PC-3 (cell line): ENCODE measurements around the gene MTNR1A. TPM values are rescaled to one million over a fixed set of nuclear protein-coding genes. Genes with fewer than 3 reads are reported as not detected.
A peak's percentile ranks its signal among the peaks of the same experiment; 100 is the strongest.

Experiments
- ATAC-seq: fragments of 200-7000 bp; cut with Tn5 transposase; 2 replicates; pipeline ENCODE4 v1.9.1; 2020; ENCODE audit warnings: mild to moderate bottlenecking, moderate library complexity
- BruUV-seq: library from RNA; stranded (reverse); fragments of 400-500 nt; replicated peaks from 2 replicates; lab custom pipeline; 2021; lab: Mats Ljungman, UMichigan
- CTCF ChIA-PET: fragments of 300-600 bp; sonication (Branson Sonifier 250); formaldehyde crosslinking; loops from one replicate; lab custom pipeline; 2022; ENCODE audit warnings: antibody characterized with exemption; lab: Charles Lee
- POLR2A ChIA-PET: fragments of 300-600 bp; sonication (Branson Sonifier 250); formaldehyde crosslinking; loops from one replicate; lab custom pipeline; 2022; ENCODE audit warnings: antibody characterized with exemption; ENCODE audit not compliant: unreplicated experiment; lab: Charles Lee
- DNase-seq: peaks from one replicate; pipeline ENCODE4 v3.0.0-alpha.2; 2015
- H2AFZ ChIP-seq: fragments of 300-600 bp; sonication (generic); 2 replicates; pipeline ENCODE4 v1.6.0; 2016; ENCODE audit warnings: antibody characterized with exemption, low read length
- H3F3A ChIP-seq: fragments of 300-600 bp; sonication (generic); one replicate; pipeline ENCODE4 v1.6.0; 2017; ENCODE audit warnings: antibody characterized with exemption, low read length, control low read depth, mild to moderate bottlenecking; ENCODE audit not compliant: unreplicated experiment
- H3K27ac ChIP-seq: fragments of 300-600 bp; sonication (generic); 2 replicates; pipeline ENCODE4 v1.5.1; 2016; ENCODE audit warnings: mild to moderate bottlenecking, low read length
- H3K27me3 ChIP-seq: fragments of 300-600 bp; sonication (generic); 2 replicates; pipeline ENCODE4 v1.6.1; 2016; ENCODE audit warnings: low read length, mixed read lengths
- H3K36me3 ChIP-seq: fragments of 300-600 bp; sonication (generic); 2 replicates; pipeline ENCODE4 v1.6.1; 2016; ENCODE audit warnings: low read depth, mixed run types, low read length, mixed read lengths
- H3K4me1 ChIP-seq: fragments of 300-600 bp; sonication (generic); 2 replicates; pipeline ENCODE4 v1.5.1; 2016; ENCODE audit warnings: low read length; ENCODE audit not compliant: insufficient read depth
- H3K4me2 ChIP-seq: fragments of 300-600 bp; sonication (generic); 2 replicates; pipeline ENCODE4 v1.6.0; 2016; ENCODE audit warnings: low read length
- H3K4me3 ChIP-seq: fragments of 300-600 bp; sonication (generic); 2 replicates; pipeline ENCODE4 v1.5.1; 2016; ENCODE audit warnings: mild to moderate bottlenecking, low read length, mixed read lengths
- H3K79me2 ChIP-seq: fragments of 300-600 bp; sonication (generic); 2 replicates; pipeline ENCODE4 v1.6.1; 2017; ENCODE audit warnings: low read length, mixed read lengths
- H3K9ac ChIP-seq: fragments of 300-600 bp; sonication (generic); 2 replicates; pipeline ENCODE4 v1.6.0; 2016; ENCODE audit warnings: mild to moderate bottlenecking, low read length
- H3K9me2 ChIP-seq: fragments of 300-600 bp; sonication (generic); replicated peaks from 2 replicates; pipeline ENCODE4 v1.6.1; 2016; ENCODE audit warnings: mixed run types, low read length, mixed read lengths
- H3K9me3 ChIP-seq: fragments of 300-600 bp; sonication (generic); 2 replicates; pipeline ENCODE4 v1.6.1; 2016; ENCODE audit warnings: low read length, mixed read lengths
- H4K20me1 ChIP-seq: fragments of 300-600 bp; sonication (generic); 2 replicates; pipeline ENCODE4 v1.6.1; 2016; ENCODE audit warnings: low read length, mixed read lengths
- CTCF ChIP-seq: fragments of 300-600 bp; sonication (generic); conservative IDR thresholded peaks from 2 replicates; pipeline ENCODE4 v1.5.1; 2017; ENCODE audit warnings: antibody characterized with exemption, low read depth, mild to moderate bottlenecking, low read length
- EZH2 ChIP-seq: fragments of 300-600 bp; sonication (generic); IDR thresholded peaks from one replicate; pipeline ENCODE4 v1.6.1; 2017; ENCODE audit warnings: antibody characterized with exemption, mild to moderate bottlenecking, low read length; ENCODE audit not compliant: unreplicated experiment
- EZH2phosphoT487 ChIP-seq: fragments of 300-600 bp; sonication (generic); IDR thresholded peaks from 2 replicates; pipeline ENCODE4 v1.6.1; 2018; ENCODE audit warnings: mild to moderate bottlenecking, antibody characterized with exemption, low read length, borderline replicate concordance
- intact Hi-C: fragments of 100-400 bp; cut with micrococcal nuclease; formaldehyde crosslinking; loops from 2 replicates; pipeline ENCODE4 v1.9.0; 2023
- total RNA-seq: library from RNA; depleted of rRNA; stranded (reverse); fragments of >200 nt; gene quantifications from 2 replicates; pipeline ENCODE4 v1.2.3, GENCODE V29; 2014

Gene MTNR1A
- total RNA-seq, 1 experiment from 2014 or later, result not detected

GRCh38 chr4:186557486-186557885 is 2.1 kb upstream of the MTNR1A start:
- no peaks in the 10 kb centered on the region for H3K79me2 ChIP-seq
- BruUV-seq, result no TSS peak
- H3K4me2 ChIP-seq, result 0 out of 2 replicates have a peak overlapping the region, but pooled peaks have one; percentile 6
- no peaks in the 10 kb centered on the region; the same call in 1 of the 2 replicates for H3K4me1 ChIP-seq
- H3K27ac ChIP-seq, result no peak overlapping the region
- no peaks in the 10 kb centered on the region for H3K9me3 ChIP-seq
- no peaks in the 10 kb centered on the region for H3K9me2 ChIP-seq
- H3K36me3 ChIP-seq, result no peaks in the 10 kb centered on the region
- ChIA-PET CTCF (no interaction called here), POLR2A (interaction anchor here (0.6 kb wide), 1 partner anchor 1074 kb away, joined by 6 read pairs; no protein-coding TSS in a partner anchor)
- H2AFZ ChIP-seq, result no peak overlapping the region
- no peak overlapping the region for H3K9ac ChIP-seq
- DNase-seq (peak; percentile 27), ATAC-seq (peak; percentile 49; the same call in 1 of the 2 replicates)
- H3F3A ChIP-seq, result no peaks in the 10 kb centered on the region
- H4K20me1 ChIP-seq, result no peaks in the 10 kb centered on the region
- no peaks in the 10 kb centered on the region for H3K27me3 ChIP-seq
- intact Hi-C loops, result no loop called here
- no peak for TF ChIP-seq EZH2phosphoT487
- TF ChIP-seq EZH2, result no peak
- TF ChIP-seq CTCF, result no peak
- no peak overlapping the region for H3K4me3 ChIP-seq

GRCh38 chr4:186557061-186557460 is 1.7 kb upstream of the MTNR1A start:
- ChIA-PET CTCF (no interaction called here), POLR2A (interaction anchor here (0.6 kb wide), 1 partner anchor 1074 kb away, joined by 6 read pairs; no protein-coding TSS in a partner anchor)
- no peaks in the 10 kb centered on the region for H3F3A ChIP-seq
- no TSS peak for BruUV-seq
- no peaks in the 10 kb centered on the region; the same call in 1 of the 2 replicates for H3K4me1 ChIP-seq
- intact Hi-C loops, result no loop called here
- H4K20me1 ChIP-seq, result no peaks in the 10 kb centered on the region
- DNase-seq (peak; percentile 51), ATAC-seq (peak; percentile 71)
- H3K36me3 ChIP-seq, result no peaks in the 10 kb centered on the region
- no peak for TF ChIP-seq EZH2
- TF ChIP-seq CTCF, result no peak
- TF ChIP-seq EZH2phosphoT487, result no peak
- peak overlapping the region; percentile 63; the same call in 1 of the 2 replicates for H2AFZ ChIP-seq
- no peaks in the 10 kb centered on the region for H3K9me2 ChIP-seq
- H3K9me3 ChIP-seq, result no peaks in the 10 kb centered on the region
- H3K27ac ChIP-seq, result no peak overlapping the region
- H3K27me3 ChIP-seq, result 0 out of 2 replicates have a peak, but pooled peaks cover 2% of the 10 kb centered on the region
- no peak overlapping the region for H3K9ac ChIP-seq
- H3K4me2 ChIP-seq, result 0 out of 2 replicates have a peak overlapping the region, but pooled peaks have one; percentile 6
- H3K79me2 ChIP-seq, result no peaks in the 10 kb centered on the region
- H3K4me3 ChIP-seq, result no peak overlapping the region

- no peaks in the 10 kb centered on the region for H3K36me3 ChIP-seq
- peak overlapping the region; percentile 81 for H3K4me2 ChIP-seq
- TF ChIP-seq CTCF (peak; percentile 28; the same call in 1 of the 2 replicates), EZH2phosphoT487 (no peak)
- H3K4me1 ChIP-seq, result no peaks in the 10 kb centered on the region; the same call in 1 of the 2 replicates
- ChIA-PET POLR2A (no interaction called here), CTCF (no interaction called here)
- H3K9me3 ChIP-seq, result no peaks in the 10 kb centered on the region
- no TSS peak for BruUV-seq
- no peak overlapping the region for H3K27ac ChIP-seq
- H3K9me2 ChIP-seq, result no peaks in the 10 kb centered on the region
- H2AFZ ChIP-seq, result peak overlapping the region; percentile 81
- intact Hi-C loops, result no loop called here
- no peak overlapping the region for H3K9ac ChIP-seq
- ATAC-seq (peak; percentile 60), DNase-seq (peak; percentile 46)
- peaks cover 19% of the 10 kb centered on the region for H3K27me3 ChIP-seq
- no peaks in the 10 kb centered on the region for H3K79me2 ChIP-seq
- no peaks in the 10 kb centered on the region for H3F3A ChIP-seq
- no peaks in the 10 kb centered on the region for H4K20me1 ChIP-seq
- peak overlapping the region; percentile 58 for H3K4me3 ChIP-seq
These were observed 841 bp downstream of the MTNR1A start for GRCh38 chr4:186554539-186554913.
